Forelimb muscle (tissue), 1 donor: Measurements from ENCODE around the gene BRAP. TPM values are rescaled to one million over a fixed set of nuclear protein-coding genes. Genes with fewer than 3 reads are reported as not detected.
"Not testable (repeated sequence)": the region's sequence is repeated elsewhere in the genome, so short reads cannot be mapped to it uniquely, and the experiment has no call there.

Source experiments
- DNase-seq: peaks from one replicate; pipeline ENCODE4 v3.0.0-alpha.2; 2013; ENCODE audit warnings: low read depth
- polyA plus RNA-seq: library from polyadenylated mRNA; unstranded; fragments of 120-200 nt; gene quantifications from one replicate; pipeline ENCODE4 v1.2.1, GENCODE V29; 2013; ENCODE audit not compliant: insufficient read length

The BRAP gene
- polyA plus RNA-seq, 1 donor: 12.2 TPM

DNA sequence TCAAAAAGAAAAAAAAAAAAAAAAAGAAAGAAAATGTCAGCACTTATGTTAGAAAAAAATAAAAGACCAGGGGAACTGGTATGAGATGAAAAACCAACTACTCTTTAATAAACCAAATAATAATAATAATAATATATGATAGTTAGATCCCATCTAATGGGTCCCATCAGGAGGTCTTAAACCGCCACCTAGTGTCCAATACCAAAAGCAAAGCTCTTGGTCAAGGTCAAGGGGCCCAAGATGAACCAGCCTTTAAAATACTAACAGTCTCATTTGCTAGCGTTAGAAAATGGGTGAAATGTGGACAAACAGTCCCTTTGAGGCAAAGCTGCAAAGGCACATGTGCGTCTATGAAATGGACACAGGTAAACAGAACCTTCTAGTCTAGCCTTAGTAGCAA lies 12.3 kb downstream of the BRAP start:
- no peak for DNase-seq

- DNase-seq: no peak
Observed at GRCh38 chr12:111672822-111673381, 12.9 kb downstream of the BRAP start.

- DNase-seq: no peak
Observed at GRCh38 chr12:111664961-111665865, 20.5 kb downstream of the BRAP start.

- no peak for DNase-seq
Observed at GRCh38 chr12:111664499-111664898, 21.3 kb downstream of the BRAP start.

DNA sequence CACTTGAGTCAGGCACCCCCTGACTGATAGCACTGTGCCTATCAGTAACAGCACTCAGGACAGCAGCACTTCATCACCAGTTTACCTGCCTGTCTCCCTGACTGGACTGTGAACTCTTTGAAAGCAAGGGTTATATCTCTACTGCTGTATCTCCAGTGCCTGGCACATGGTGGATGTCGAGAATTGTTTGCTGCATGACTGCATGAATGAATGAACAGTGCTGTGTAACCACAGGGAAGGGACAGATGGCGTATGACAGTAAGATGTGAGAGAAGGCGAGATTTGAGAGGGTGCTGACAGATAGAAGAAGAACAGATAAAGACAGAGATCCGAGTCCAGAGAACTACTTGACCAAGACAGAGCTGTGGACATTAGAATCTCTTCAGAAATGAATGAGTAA lies 29.7 kb downstream of the BRAP start:
- no peak for DNase-seq

- no peak for DNase-seq
Observed at GRCh38 chr12:111655356-111655755, 30.4 kb downstream of the BRAP start.

- no peak for DNase-seq
Observed at GRCh38 chr12:111653596-111653995, 32.2 kb downstream of the BRAP start.

DNA sequence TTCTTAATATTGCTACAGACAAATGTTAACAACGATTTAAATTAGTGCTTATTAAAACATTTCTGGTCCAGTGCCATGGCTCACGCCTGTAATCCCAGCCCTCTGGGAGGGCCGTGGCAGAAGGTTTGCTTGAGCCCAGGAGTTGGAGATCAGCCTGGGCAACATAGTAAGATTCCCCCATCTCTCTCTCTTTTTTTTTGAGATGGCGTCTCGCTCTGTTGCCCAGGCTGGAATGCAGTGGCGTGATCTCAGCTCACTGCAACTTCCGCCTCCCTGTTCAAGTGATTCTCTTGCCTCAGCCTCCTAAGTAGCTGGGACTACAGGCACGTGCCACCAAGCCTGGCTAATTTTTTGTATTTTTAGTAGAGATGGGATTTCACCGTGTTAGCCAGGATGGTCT lies 33.2 kb downstream of the BRAP start:
- not testable (repeated sequence) for DNase-seq

- no peak for DNase-seq
Observed at GRCh38 chr12:111650912-111651311, 34.8 kb downstream of the BRAP start.

GRCh38 chr12:111645433-111645832 lies 40.3 kb downstream of the BRAP start:
- no peak for DNase-seq

DNA sequence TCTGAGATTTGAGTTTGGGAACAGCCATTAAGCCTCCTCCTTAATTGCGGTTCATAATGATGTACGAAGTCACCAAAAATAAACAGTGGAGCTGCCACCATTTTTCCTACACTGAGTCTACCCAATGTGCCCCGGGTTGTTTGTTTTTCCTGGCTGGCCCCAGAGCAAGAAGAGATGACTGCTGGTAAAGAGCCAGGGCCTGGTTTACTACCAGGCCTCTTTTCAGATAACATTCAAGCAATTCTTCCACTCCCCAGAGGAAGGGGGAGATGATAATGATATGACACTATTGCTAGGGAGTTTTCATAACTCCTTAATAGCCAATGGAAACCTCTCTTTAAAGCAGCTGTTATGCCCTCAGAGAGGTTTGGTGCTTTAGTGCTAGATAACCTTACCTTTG lies 42.3 kb downstream of the BRAP start:
- no peak for DNase-seq

DNA sequence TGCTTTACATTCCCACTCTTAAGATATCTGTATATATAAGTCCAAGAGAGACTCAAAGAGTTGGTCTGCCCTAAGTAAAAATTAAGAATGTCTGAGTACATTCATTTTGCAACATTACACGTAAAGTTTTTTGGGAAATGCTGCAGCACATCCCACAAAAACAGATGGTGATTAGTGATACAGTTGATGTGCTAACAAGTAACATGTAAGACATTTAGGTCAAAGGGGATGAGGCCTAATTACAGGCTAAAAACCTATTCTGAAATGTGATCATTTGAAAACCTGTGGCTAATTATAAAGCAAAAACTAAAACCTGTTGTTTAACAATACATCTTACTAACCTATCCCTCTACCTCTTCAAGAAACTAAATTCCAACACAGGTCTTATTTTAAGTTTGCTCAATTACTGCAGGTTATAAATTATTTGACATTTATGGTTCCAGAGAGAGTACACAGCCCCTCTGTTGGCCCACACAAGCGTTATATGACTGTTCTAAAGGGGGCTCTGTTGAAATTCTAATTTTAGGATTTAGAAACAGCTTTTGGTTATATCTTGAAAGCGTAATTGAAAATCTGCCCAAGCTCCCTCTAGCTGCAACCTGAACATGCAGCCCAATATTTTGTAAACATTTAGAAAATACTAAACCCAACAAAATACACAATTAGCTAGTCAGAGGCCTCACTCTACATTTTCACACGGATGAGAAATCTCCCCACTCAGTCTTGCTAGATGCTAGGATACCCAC lies 42.9 kb downstream of the BRAP start:
- DNase-seq: no peak

- DNase-seq: no peak
Observed at GRCh38 chr12:111640506-111640905, 45.2 kb downstream of the BRAP start.

DNA sequence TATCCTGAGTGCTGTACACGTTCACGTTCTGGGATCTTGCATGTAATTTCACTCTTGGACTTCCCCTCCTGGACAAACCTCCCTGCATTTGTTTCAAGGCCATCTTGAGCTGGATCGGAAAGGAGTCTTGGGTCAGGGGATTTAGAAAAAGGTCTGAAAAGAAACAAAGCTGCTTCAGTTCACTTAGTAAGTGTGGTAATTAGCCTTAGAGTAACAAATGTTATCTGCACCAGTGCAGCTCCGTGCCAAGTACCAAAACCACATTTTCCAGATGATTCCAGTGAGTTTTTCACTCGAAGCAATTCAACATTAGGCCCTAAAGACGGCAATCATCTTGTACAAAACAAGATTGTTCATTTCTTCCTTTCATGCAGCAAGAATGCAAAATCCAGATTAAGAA lies 47.2 kb downstream of the BRAP start:
- no peak for DNase-seq

DNA sequence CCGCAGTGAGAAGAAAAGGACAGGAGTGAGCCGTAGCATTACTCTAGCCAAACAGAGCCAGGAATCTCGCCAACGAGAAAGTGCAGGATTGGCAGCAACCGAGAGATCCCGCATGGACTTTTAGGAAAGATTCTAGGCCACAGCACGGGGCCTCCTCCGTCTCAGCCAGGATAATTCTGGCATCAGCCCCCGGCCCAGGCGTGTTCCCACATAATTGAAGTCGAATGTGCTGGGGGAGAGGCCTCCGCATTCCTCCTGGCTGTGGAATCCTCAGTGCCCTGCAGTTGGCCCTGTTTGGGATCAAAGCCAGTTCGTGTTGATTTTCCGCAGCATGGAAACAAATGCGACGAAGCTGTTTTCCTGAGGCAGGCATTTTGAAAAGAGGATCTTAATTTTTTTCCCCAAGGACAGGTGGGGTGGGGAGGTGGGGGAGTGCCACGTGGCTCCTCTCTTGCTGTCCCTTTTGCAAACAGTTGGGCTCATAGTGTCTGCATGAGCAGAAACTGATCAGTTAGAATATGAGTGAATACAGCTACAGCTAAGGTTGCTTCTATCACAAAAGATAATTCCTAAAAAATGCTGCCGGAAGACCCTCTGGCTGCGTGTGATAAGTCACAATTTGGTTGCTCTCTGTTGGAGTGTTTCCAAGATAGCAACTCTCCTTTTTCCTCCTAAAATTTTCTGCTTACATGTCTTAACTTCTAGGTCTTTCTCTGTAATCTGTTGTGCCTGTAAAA lies 49.4 kb downstream of the BRAP start:
- peak; percentile 68 for DNase-seq

DNA sequence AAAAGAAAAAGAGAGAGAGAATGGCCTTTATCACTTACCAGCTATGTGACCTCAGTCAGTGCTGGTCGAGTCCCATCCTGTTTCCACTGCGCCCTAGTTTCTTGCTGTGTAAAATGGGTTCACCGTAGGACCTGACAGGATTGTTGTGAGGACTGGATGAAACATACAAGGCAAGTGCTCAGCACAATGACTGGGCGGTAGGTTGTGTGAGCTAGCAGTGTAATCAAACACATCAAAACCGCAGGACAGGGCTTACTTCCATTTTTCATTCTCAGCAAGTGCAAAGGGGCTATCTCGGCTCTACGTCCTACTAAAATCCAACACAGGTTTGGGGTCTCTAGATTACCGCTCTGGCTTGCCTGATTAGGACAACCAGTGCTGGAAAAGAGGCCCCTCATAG lies 50.2 kb downstream of the BRAP start:
- no peak for DNase-seq

DNA sequence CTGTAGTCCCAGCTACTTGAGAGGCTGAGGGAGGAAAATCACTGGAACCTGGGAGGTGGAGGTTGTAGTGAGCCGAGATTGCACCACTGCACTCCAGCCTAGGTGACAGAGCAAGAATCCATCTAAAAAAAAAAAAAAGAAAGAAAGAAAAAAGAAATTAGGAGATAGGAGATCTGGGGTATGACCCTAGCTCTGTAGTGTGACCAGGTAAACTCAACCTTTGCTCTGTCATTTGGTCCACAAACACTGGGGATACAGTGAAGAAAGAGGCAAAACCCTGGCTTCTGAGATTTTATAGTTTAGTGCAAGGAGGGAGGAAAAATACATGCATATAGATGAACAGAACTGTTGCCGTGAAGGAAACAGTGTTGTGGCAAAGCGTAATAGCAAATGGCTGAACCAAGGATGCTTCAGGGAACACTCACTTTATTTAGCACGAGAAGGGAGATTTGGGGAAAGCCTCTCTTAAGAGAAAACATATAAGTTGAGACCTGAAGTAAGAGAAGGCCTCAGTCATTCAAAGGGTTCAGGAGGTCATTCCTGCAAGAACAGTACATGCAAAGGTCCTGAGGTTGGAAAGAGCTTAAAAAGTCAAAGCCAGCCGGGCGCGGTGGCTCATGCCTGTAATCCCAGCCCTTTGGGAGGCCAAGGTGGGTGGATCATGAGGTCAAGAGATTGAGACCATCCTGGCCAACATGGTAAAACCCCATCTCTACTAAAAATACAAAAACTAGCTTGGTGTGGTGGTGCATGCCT lies 57.1 kb downstream of the BRAP start:
- DNase-seq: no peak

- DNase-seq: no peak
Observed at GRCh38 chr12:111626230-111626629, 59.5 kb downstream of the BRAP start.

DNA sequence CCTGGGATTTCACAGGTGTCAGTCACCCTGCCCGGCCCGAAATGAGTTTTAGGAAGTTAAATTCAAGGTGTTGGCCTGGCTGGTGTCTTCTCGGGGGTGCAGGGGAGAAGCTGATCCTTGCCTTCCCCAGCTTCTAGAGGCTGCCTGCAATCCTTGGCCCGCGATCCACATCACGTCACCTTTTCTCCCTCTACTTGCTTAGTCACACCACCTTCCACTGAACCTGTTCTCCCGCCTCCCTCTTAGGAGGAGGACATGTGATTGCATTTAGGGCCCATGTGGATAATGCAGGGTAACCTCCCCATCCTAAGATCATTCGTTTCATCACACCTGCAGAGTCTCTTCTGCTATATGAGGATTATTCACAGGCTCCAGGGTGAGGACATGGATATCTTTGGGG lies 61.2 kb downstream of the BRAP start:
- DNase-seq: no peak

DNA sequence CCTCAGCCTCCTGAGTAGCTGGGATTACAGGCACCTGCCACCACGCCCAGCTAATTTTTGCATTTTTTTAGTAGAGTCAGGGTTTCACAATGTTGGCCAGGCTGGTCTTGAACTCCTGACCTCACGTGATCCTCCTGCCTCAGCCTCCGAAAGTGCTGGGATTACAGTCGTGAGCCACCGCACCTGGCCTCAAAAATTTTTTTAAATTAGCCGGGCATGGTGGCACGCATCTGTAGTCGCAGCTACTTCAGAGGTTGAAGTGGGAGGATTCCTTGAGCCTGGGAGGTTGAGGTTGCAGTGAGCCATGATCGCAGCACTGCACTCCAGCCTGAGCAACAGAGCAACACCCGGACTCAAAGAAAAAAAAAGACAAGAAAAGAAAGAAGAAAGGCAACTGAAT lies 67.9 kb downstream of the BRAP start:
- not testable (repeated sequence) for DNase-seq

- no peak for DNase-seq
Observed at GRCh38 chr12:111616177-111616623, 69.6 kb downstream of the BRAP start.
